Right ventricle myocardium inferior (tissue), 1 donor: ENCODE results near the gene WDR59. TPM values are rescaled to one million over a fixed set of nuclear protein-coding genes. Genes with fewer than 3 reads are reported as not detected.
"Not testable (repeated sequence)": the region's sequence is repeated elsewhere in the genome, so short reads cannot be mapped to it uniquely, and the experiment has no call there.

Experiments used
- ATAC-seq: fragments of 200-7000 bp; cut with Tn5 transposase; one replicate; pipeline ENCODE4 v1.9.1; 2020; ENCODE audit warnings: mild to moderate bottlenecking, moderate library complexity
- DNase-seq: peaks from one replicate; pipeline ENCODE4 v3.0.0; 2021; ENCODE audit errors: missing footprints
- intact Hi-C: fragments of 100-400 bp; cut with DNase I; formaldehyde crosslinking; loops from one replicate; pipeline ENCODE4 v1.11.0; 2022
- total RNA-seq: library from RNA; stranded (reverse); fragmentation: NEBNext Ultra II Directional; extraction: Animal tissue kit (Norgen Biotek cat#: 25700); gene quantifications from one replicate; pipeline ENCODE4 v1.2.1, GENCODE V29; 2021
- donor health status: DM: no; HTN: yes; CAD: no; lungs with severe emphysema.

The WDR59 gene
- total RNA-seq, 1 donor from 2014 or later = 47.8 TPM

DNA sequence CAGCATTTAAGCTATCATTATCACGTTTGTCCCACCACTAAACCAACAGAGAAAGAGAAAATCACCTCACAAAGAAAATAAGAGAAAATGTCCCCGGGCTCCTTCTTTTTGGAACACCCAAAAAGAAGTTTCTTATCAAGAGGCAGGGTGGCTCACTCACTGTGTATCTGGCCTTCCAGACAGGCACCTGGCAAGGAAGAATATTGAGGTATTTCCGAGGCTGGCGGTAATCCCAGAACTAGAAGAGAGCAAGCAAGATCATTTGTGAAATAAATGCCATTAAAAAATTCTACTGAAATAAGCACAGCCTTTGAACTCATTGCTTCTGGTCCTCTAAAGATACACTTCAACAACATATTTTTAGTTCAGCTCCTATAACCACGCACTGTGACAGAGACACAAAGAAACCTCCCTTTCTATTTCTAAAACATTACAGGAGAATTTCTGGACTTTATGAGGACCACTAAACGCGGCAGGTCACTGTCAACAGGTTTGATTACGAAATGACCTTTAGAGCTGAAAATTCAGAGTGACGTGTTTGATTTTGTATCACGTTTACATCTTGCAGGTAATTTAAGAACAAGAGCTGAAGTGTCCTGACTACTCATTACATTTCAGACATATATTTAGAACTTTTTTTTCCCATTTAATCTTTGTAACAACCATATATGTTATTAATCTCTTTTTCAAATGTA lies 61.0 kb downstream of the WDR59 start:
- ATAC-seq (no peak), DNase-seq (no peak)
- intact Hi-C loops = no loop called here

DNA sequence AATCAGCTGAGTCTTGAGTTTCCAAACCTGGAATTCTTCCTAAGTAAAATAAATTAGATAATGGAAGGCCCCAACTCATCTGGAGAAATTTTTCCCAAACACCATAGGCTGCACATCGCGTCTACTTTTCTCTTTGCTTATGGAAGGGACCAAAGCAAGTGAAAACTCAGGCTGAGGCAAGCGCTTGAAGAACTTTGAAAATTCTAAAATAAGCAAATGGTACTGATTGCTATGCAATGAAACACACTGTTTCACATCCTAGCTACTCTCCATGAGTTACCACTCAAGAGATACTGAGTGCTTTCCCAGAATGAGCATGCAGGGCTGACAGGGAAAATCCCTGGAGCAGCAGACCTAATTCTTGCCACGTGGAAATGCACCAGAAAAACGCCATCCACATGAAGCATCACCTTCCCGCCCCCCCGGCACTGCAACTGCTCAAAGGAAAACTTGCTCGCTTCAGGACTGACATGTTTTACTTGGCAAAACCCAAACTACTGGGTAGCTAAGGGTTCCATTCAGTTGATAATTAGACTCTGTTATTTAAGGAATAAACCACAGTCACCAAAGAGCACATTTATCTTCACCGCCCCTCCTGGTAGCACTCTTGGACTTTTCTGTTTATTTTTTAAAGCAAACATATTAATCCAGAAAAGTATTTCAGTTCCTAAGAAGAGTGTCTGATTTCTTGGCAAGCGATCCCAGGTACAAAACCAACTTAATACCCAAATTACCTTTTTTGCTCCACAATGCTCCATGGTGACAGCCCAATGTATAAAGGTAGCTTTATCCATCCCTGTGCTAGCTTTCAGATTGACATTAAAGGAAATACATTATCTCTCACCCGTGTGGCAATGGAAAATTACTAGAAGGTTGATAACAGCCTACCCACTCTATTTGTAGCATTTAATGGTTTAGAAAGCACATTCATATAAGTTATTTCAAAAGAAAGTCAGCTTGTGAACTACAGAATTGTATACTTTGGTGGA lies 62.5 kb downstream of the WDR59 start:
- intact Hi-C loops = no loop called here
- ATAC-seq = no peak

DNA sequence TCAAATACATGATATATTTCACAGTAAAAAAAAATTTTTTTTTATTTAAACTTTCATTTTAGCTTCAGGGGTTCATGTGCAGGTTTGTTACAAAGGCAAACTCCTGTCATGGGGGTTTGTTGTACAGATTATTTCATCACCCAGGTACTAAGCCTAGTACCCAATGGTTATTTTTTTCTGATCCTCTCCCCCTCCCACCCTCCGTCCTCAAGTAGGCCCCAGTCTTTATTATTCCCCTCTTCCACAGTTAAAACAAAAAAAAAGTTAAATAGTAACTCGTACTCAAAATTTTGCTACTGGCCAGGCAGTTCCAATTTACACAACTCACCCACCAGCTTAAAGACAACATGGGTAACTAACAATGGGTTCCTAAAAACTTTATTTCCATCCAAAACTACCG lies 63.9 kb downstream of the WDR59 start:
- ATAC-seq = no peak
- no peak for DNase-seq
- intact Hi-C loops = no loop called here

More for the DNA sequence above, 62.5 kb downstream of the WDR59 start:
- DNase-seq = no peak

DNA sequence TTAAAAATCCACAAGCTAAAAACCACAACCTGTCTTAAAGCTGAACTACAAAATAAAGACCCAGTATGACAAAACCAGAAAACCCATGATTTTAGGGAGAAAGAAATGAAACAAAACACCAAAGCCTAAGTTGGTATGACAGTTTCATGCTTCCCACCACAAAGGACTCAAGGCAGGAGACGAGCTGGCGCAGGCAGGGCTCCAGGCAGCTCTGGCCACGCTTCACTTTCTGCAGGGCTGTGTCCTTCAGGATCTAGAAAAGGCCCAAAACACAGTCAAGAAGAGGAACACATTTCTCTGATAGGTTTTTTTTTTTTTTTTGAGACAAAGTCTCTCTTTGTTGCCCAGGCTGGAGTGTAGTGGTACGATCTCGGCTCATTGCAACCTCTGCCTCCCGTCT lies 75.3 kb downstream of the WDR59 start:
- intact Hi-C loops = no loop called here
- no peak for DNase-seq
- ATAC-seq = no peak

DNA sequence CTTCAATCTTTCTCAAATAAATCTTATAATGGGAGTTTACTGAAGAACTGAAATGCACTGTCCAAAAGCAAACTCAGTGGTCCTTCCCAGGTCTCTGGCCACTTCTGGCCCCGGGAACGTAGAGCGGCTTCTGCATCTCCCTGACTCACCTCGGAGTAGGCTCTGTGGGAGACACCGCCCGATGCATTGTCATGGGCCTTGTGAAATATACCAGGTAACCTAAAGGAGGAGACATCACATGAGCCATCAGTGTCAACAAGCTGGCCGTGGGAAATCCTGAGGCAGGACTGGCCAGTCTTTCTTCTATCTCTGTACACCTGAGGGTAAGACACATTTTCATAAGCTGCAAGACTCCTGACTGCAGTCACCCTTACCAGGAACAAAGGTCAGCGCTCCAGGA lies 76.2 kb downstream of the WDR59 start:
- ATAC-seq, intact Hi-C loops, DNase-seq: not testable (repeated sequence)

DNA sequence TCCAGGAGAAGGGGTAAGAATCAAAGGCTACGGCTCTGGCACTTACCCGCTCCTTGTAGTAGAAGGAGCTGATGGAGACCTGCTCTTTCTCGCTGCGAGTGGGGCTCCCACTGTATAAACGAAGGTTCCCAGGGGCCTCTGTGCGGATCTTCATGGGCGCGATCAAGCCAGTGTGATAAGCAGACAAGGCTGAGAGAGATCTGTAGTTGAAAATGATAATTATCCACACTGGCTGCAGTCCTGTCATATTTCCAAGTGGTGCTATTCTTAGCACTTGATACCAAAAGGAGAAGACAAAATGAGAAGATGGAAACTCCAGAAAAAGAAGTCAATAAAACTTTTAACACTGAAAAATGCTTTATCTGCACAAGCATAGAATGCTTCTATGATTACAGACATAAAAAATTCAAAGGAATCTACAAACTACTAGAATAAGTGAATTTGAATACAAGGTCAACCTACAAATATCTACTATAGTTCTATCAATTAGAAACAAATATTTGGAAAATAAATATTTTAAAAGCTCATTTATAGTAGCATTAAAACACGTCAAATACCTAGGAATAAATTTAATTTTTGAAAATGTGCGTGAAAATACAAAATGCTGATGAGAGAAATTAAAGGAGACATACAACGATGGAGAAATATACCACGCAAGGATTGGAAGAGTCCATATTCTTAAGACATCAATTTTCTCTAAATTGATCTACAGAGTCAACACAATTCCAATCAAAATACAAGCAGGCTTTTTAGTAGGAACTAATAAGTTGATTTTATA lies 80.8 kb downstream of the WDR59 start:
- DNase-seq (no peak), ATAC-seq (peak; percentile 23)
- intact Hi-C loops = no loop called here

DNA sequence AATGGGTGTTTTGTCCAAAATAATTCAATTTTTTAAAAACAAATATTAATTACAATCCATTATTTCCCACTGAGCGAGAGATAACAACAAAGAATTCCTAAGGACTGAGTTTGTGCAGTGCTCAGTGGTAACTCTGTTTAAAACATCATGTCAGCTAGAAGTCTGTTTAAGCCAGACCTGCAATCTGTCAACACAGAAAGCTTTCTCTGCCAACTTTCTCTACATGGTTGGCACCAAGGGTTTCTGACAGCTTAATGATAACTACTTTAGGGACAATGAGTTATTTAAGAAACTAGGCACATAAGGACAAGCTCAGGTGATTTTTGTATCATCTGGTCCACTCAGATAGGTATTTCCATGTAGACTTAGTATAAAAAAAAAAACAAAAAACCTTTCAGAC lies 81.8 kb downstream of the WDR59 start:
- DNase-seq = no peak
- intact Hi-C loops = no loop called here
- ATAC-seq = peak; percentile 87

DNA sequence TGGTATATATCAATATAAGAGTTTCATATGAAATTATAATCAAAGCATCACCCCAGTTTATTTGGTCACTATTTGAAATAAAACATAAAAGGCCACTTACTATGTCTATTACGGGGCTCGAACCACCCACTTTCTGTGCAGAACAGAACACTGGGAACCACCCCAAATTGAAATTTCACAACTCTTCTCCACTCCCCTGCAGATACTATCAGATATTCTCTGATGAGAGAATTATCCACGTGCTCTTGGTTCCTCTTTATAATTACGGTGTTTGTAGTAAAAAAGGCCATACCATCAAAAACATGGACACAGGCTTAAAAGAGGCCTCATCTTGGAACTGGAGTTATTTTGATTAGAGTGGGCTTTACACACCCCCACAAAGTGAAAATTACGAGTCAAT lies 82.8 kb downstream of the WDR59 start:
- intact Hi-C loops = no loop called here
- ATAC-seq (no peak), DNase-seq (no peak)

DNA sequence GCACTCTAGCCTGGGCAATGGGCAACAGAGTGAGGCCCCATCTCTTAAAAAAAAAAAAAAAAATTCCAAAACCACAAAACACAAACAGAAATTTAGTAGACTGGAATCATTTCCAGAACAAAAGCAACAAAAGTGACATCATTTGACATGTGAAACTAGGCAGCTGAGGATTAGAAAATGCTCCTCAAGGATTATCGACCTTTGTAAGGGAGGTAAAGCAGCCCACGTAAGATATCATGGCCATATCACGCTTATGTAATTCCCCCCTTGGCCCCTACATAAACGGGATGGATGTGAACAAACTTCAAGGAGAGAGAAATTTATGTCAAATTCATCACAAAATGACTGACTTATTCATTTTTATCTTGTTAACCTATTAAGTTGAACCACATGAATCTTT lies 83.3 kb downstream of the WDR59 start:
- intact Hi-C loops = no loop called here
- no peak for ATAC-seq

DNA sequence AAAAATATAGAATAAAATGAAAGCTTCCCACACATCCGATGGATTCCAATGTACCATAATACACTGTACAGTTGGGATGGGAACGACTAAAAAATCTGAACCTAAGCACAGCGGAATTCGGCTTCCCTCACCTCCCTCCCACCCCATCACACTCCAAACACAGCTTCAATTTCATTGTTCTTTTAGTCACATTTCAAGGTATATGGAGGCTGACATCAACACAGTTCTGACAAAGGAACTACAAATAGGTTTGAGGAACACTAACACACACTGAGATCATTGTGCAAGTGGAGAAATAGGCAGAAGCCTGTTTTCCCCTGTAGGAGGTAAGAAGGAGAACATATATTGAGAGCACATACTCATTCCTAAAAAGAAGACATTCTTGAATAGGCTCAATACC lies 85.1 kb downstream of the WDR59 start:
- ATAC-seq (no peak), DNase-seq (no peak)
- intact Hi-C loops = loop anchor here (1.0 kb wide), 1 partner anchor 43 kb away; no protein-coding TSS in a partner anchor

More for the DNA sequence above, 83.3 kb downstream of the WDR59 start:
- DNase-seq = no peak

DNA sequence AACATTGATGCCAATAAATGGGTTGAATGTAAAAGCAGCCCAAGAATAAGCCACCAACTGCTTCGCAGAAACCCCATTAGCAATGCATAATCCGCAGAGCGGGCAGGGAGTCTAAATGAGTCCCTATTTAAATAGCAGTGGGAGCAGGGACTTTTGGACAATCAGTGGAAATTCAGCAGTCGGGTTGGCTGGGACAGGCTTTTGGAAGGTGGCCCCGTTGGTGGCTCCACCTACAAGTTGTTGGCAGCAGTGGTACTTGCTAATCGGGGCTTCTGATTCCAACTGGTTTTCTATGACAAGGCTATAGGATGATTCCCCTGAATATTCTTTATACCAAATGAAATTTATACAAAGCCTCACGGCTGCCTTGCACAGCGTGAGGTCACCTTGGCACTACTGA lies 86.3 kb downstream of the WDR59 start:
- intact Hi-C loops = no loop called here
- ATAC-seq (no peak), DNase-seq (no peak)

DNA sequence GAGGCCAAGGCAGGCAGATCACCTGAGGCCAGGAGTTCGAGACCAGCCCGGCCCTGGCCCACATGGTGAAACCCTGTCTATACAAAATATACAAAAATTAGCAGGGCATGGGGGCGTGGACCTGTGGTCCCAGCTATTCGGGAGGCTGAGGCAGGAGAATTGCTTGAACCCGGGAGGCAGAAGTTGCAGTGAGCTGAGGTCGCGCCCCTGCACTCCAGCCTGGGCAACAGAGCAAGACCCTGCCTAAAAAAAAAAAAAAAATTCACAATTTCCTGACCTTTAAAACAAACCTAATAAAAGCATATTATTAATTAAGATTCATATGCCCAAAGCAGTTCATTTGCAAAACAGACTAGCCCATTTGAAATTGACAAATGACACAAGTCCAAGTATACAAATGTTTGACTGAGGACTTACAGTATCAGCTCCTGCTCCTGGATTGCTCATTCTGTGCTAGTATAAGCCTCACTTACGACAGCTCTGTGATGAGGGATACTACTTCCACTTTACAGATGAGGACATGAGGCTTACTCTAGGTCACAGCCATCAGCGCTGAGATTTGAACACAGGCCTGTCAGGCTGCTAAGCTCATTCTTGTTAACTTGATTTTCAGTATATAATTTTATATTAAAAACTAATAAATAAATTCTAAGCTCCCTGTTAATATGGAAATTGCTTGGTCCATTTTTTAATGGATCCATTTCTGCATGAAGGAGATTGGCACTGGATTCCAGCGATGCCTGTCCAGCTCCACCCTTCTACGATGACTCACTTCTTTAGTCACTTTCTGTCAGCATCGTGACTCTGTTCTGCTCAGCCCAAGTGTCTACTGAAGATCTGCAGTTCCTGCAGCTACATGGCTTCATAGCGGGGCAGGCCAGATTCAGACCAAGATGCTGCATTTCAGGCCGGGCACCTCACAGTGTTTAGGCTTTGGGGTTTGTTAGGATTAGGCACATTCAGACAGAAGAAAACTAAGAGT lies 88.2 kb downstream of the WDR59 start:
- intact Hi-C loops = no loop called here
- DNase-seq (no peak), ATAC-seq (peak; percentile 31)

DNA sequence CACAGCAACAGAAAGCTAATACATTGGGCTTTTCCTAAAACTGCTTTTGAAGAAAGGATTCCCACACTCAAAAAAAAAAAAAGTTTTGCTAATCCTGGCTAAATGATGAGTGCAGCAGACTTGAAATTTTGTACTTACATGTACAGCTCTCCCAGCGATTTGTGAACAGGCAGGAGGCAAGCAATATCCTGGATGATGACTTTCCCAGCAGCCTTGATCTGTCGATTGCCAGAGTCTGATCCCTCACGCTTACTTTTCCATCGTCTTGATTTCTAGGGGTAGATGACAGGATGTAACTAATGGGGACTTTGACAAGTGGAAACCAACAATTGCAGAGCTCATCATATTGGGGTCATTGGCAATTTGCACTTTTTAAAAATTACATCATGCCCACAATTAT lies 91.4 kb downstream of the WDR59 start:
- no peak for DNase-seq
- no peak for ATAC-seq
- intact Hi-C loops = no loop called here

DNA sequence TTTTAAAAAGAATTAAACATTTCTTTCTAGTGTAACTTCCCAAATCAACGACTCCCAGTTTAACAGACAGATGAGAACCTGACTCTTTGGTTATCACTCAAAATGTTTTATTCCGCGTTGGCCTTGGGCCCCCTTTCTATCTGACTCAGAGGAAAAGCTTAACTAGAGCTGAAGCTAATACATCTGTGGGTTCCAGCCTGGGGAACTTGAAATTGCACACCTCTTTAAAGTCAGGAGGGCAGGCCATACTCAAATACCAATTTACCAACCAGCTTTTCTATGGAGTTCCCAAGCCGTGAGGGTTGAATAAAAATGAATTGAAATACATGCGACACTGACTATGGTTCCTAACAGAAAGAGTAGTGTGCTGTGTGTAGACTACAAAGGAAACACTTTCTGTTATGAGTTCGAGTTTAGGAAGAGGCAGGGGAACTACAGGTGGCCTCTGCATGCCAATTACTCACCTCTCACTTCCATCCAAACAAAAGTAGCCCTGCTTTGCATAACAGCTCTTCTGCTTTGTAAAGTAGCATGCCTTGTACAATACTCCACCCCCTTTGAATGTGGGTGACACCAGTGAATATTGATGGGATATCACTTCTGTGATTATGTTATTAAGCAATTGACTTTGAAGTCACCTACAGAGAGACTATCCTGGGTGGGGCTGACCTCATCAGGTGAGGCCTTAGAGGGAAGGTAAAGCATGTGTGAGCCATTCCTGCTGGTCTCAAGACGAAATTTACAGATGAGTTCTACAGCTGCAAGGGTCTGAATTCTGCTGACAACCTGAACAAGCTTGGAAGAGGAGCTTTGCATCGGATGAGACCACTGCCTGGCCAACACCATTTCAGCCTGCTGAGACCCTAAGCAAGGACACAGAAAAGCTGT lies 92.1 kb downstream of the WDR59 start:
- no peak for DNase-seq
- ATAC-seq = no peak
- intact Hi-C loops = no loop called here

DNA sequence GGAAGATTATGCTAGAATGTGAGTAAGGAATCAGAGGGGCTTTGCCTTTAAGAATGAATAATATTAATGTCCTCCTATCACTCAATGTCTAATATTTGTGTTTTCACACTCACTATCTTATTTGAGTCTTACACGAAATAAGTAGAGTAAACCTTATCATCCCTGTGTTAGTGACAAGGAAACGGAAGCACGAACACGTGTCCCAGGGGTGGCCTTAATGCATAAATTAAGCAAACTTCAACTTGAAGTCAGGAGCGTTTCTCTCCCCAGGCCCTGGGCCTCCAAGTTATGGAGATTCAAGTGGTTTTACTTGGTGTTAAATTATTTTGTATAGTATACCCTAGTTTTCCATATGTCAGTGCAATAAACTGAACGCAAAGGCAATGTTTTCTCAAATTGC lies 96.0 kb downstream of the WDR59 start:
- intact Hi-C loops = no loop called here
- ATAC-seq (no peak), DNase-seq (no peak)

DNA sequence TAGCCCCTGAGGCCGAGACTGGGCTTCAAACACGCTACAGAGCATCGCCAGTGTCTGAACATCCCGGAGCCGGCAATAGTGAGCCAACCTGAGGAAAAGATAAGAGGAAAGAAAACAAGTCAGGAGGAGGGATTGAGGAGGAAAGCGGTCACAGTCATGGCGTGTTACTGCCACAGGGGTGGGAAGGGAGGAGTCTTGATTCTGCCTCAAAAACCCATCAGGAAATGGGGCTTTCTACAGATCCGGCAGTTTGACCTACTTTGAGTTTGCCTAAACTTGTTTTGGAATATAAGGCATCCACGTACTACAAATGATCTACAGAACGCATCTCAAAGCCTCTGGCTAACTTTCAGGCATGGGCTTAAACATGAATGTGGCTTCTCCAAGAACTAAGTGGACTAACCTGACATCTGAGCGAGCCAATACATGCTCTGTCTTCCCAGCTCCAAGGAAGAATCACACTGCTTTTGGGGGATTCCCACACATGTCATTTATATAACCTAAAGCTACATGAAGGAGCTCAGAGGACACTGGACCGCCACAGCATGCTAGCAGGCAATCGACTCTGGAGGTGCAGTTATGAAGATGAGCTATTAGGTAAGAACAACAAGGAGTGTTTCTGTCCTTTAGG lies 96.6 kb downstream of the WDR59 start:
- intact Hi-C loops = no loop called here
- no peak for DNase-seq
- ATAC-seq = no peak

DNA sequence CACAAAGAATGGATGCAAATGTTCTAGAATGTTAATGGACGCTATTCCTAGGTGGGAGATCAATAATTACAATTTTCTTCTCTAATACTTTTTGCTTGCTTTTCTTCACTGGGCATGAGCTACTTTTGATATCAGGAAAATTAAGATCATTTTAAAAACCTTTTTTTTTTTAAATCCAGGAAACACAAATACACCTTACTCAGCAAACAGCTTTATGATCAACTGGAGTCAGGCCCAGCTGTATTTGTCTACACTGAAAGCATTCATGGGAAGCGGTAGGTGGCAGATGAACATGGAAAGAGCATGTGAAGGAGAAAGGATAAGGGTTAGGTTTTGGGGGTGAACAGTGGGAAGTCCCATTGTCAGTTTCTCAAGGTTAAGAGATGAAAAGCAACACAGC lies 97.8 kb downstream of the WDR59 start:
- no peak for ATAC-seq
- DNase-seq = no peak
- intact Hi-C loops = no loop called here
